ENCODE results near the gene XPO6.
A peak's percentile ranks its signal among the peaks of the same experiment; 100 is the strongest.

Gene XPO6

DNA sequence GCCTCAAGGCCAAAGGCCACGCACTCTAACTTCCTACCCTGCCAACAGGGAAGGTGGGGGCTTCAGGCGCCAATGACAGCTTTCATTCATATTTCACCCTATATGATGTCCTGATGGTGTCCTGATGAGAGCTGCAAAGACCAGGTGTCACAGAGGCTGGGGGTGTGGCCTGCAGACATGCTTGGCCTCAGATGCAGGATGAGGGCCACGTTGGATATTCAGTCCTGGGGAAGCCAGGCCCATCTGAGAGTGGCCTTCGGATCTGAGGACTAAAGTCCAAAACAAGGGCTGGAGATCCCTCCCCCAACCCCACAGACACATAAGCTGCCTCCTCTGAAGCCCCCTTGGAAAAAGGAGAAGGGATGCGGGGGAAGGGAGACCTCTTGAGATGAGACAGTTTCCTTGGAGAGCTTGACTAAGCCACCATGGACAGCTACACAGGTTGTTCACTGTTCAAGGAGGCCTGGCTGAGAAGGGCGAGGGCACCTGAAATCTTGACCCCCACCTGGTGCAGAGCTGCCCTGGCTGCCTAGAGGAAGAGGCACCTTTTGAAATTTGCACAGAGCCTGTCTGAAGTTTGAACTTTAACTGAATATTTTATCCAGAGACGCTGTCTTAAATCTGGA lies 124.0 kb downstream of the XPO6 start:
- DNase-seq = no peak

DNA sequence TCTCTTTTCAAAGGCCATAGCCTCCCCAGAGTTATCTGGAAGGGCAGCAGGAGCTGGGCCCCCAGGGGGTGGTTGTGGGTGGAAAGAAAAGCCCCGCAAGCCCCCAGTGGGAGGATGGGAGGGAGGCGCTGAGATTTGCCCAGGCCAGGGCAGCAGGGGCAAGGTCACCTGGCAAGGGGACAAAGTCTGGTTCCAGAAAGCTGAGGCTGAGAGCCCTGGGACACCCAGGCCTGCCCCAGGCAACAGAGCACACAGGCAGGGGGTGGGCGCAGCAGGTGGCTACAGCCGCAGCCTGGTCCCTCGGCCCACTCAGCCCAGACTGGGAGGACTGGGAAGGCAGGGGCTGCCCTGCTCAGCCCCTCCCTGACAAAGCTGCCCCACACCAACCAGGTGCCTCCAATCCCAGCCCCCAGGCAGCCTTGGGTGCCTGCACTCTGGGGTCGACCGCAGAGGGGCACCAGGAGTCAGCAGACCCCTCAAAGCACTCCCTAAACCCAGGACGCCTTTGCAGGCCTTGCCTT lies 124.6 kb downstream of the XPO6 start:
- no peak for DNase-seq

GRCh38 chr16:28086186-28087139 lies 125.3 kb downstream of the XPO6 start:
- no peak for DNase-seq

DNA sequence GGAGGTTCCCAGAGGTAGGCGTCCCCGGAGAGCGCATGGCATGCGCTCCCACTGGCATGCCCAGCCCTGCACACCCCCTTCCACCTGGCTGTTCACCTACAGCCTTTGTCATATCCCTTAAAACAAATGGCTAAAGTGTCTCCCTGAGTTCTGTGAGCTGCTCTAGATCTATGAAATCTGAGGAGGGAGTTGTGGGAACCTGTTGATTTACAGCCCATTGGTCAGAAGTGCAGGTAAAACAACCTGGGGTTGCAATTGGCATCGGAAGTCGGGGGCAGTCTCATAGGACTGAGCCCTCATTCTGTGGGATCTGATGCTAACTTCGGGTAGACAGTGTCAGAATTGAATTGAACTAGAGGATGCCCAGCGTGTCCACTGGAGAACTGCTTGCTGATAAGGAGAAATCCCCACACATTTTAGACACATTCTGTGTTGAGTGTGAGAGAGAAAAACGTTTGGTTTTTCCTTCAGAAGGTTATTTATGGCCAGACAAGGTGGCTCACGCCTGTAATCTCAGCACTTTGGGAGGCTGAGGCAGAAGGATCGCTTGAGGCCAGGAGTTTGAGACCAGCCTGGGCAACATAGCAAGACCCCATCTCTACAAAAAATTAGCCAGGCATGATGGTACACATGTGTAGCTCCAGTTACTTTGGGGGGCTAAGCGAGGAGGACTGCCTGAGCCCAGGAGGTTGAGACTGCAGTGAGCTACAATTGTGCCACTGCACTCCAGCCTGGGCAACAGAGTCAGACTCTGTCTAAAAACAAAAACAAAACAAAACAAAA lies 126.2 kb downstream of the XPO6 start:
- no peak for DNase-seq

GRCh38 chr16:28084209-28084608 lies 127.6 kb downstream of the XPO6 start:
- DNase-seq = no peak

DNA sequence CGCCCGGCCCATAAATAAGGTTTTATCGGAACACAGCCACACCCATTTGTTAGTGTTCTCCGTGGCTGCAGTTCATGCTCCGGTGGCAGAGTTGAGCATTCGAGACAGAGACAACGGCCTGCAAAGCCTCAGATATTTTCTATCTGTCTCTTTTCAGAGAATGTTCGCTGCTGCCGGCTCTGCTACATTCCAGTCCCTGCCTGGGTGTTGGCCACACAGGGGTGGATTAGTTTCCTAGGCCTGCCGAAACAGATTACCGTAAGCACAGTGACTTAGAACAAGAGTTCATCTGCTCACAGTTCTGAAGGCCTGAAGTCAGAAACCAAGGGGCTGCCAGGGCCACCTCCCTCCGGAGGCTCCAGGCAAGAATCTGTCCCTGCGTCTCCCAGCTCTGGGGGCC lies 129.1 kb downstream of the XPO6 start:
- peak; percentile 51 for DNase-seq

DNA sequence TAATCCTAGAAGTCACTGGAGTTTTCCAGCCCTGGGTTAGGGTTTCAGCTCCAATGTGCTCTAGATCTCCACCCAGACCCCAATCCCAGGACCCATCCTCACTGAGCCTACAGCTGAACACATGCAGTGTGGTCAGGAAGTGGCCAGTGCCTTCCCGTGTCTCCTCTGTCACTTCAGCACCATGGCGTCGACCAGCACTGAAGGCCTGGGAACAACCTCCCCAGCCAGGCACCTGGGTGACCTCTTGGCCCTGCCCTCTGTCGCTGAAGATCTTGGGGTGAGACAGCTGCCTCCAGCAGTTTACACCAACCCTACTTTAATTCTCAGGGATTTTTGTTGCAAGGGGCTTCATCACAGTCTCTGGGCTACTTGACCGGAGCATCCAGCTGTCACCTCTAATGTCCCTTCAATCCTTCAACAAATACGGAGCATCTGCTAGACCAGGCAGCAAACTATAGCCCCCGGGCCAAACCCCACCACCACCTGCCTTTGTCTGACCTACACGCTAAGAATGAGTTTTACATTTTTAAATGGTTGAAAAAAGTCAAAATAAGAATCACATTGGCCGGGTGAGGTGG lies 130.3 kb downstream of the XPO6 start:
- DNase-seq = peak; percentile 90

DNA sequence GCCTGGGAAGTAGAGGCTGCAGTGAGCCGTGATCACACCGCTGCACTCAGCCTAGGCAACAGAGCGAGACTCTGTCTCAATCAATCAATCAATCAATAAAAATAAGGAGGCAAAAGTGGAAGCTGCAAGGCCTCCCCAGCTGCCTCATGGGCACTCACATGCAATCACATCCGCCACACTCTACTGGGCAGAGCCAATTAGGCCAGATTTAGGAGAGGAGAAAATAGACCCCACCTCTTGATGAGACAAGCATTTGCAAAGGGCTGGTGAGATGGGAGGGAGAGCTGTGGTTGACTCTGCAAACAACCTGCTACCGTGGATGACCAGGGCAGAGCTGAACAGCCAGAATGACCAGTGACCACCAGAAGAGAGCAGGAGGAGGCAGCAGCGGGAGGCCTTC lies 133.5 kb downstream of the XPO6 start:
- DNase-seq = no peak

DNA sequence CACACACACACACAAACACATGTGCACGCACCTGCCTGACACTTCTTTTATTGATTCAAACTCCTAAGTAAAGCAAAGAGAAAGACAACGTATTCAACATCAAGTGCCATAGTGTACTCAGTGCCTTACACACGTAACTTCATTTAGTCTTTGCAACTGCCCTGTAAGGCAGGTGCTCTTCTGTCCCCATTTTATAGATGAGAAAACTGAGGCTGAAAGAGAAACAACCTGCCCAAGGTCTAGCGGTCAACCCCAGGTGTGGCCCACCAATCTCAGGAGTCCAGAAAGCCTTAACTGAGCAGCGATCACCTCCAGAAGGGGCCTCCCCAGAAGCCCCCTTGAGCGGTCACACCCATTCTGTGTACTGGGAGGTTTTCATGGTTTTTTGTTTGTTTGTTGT lies 137.9 kb downstream of the XPO6 start:
- DNase-seq = no peak

DNA sequence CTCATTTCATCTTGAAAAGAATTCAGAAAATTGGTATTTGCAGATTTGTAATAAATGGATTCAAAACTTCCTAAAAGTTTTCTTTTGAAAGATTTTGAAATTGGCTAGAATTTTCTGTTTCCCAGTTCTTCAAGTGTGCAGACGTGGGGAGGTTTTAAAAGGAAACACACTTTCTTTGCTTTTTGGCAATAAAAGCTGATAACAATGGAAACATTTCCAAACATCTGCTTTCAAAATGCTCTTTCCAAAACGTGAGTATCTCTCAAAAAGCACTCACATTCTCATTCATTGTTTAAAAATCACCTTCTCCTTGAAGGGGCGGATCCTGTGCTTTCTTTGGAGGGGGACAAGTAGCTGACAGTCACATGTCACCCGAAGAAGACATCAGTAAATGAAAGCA lies 139.7 kb downstream of the XPO6 start:
- no peak for DNase-seq

- DNase-seq = no peak
These were observed 141.6 kb downstream of the XPO6 start for GRCh38 chr16:28069971-28070794.

GRCh38 chr16:28068976-28069375 lies 142.8 kb downstream of the XPO6 start:
- DNase-seq = no peak

DNA sequence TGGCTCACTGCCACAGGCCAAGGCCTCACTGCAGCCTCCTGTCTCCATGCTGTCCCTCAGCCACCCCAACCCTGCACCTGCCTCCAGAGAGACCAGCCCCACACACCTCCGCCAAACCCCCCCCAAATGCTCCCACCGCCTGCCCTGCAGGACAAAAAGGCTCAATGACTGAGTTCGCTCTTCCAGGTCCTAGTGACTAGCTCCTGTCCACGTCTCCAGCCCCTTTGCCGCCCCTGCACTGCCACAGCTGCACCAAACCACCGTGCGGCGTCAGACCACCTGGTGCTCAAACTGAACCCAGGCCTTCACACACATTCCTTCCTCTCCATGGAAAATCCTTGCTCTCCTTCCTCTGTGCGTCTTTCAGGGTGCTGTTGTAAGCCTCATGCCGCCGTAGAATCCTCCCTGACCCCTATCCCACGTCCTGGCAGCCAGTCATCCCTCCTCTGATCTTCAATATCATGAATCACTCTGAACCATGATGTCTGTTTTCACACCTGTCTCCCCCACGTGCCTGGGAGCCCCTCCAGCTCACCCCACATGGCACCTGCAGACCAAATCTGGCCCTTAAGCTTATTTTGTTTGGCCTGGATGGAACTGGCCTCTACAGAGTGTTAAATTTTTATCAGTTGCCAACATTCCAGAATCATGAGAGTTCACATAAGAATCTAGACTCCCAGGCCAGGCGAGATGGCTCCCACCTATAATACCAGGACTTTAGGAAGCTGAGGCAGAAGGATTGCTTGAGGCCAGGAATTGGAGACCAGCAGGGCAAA lies 144.0 kb downstream of the XPO6 start:
- no peak for DNase-seq

DNA sequence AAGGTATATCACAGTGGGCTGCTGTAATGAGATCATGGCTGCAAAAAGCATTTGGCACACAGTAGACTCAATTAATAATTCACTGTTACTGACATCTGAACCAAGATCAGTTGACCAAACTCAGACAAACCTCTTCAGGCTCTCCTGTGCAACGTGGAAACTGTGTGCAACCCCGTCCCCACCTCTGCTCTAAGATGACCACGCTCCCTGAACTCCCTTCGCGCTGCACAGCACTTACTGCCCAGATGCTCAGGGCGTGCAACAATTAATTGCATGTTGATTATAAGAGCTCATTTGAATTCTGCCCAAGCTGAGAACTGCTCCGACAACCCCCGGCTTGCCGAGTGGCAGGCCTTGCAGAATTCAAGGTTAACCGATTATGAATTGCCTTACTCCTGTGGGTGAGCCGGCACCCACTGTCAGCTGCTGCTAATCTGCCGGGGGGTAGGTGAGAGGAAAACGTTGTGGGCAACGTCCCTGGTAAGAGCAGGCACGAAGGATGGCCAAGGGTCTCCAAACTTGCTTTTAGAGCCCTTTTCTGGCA lies 147.0 kb downstream of the XPO6 start:
- no peak for DNase-seq

DNA sequence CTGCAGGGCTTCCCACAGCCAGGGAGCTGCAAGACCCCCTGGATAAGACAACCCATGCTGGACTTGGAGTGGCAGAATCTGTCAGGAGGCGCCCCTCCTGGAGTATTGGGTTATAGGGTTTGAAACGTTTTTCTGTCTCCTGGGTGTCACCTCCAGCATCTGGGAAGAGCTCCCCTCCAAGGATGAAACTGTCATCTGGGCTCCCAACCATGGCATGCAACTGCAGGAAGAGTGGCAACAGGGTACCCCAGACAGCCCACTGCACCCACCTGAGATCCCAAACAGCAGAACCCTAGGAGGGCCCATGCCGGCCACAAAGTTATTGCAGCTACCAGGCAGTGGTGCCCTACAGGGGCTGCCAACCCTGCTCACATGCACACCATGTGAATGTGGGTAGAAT lies 147.6 kb downstream of the XPO6 start:
- no peak for DNase-seq

DNA sequence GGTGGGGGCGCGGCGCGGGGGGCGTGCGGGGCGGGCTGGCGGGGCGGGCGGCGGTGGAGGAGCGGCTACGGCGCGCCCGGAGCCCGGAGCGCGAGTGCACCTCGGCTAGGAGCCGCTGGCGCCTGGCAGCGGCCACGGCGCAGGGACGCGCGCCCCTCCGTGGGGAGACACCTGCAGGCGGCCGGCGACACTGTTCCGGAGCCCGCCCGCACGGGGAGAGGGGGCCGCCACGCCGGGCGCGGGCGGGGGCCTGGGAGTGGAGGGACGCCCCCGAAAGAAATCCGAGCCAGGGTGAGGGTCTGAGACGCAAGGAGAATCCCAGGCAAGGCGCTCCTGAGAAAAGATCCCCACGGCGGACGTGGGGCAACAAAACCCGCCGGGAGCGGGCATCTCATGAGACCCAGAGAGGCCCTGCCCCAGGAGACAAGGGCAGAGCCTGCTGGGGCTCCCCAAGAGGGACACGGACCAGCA lies 148.1 kb downstream of the XPO6 start, which contains the start of gene GSG1L:
Gene GSG1L, minus strand, starts transcription at position 124 of the 471 bp plus-strand sequence. CDS start 290 bp downstream, outside the sequence.
- no peak for DNase-seq

DNA sequence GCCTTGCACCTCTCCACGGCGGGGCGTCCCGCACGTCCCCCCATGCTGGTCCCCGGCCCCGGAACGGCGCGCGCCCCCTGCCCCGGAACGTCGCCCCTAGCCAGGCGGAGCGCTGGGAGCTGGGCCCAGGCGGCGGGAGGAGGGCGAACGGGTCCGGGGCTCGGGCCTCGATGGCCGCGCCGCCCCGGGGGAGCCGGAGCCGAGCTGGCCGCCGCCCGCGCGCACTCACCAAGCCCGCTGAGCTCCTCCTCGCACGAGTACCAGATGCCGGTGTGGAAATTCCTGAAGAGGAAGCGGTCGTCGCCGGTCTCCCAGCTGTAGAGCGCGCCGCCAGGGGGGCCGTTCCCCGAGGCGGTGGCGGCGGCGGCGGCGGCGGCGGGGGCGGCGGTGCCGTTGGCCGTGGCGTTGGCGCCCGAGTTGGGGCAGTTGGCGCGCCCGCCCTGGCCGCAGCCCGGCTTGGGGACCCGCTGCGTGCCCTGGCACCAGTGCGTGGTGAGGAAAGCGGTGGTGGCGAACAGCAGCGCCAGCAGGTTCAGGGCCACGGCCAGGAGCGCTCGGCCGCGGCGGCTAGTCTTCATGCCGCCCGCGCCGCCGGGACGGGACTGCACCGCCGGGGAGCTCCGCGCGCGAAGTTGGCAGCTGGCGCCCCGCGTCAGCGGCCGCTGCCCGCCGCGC lies 148.8 kb downstream of the XPO6 start:
- no peak for DNase-seq

DNA sequence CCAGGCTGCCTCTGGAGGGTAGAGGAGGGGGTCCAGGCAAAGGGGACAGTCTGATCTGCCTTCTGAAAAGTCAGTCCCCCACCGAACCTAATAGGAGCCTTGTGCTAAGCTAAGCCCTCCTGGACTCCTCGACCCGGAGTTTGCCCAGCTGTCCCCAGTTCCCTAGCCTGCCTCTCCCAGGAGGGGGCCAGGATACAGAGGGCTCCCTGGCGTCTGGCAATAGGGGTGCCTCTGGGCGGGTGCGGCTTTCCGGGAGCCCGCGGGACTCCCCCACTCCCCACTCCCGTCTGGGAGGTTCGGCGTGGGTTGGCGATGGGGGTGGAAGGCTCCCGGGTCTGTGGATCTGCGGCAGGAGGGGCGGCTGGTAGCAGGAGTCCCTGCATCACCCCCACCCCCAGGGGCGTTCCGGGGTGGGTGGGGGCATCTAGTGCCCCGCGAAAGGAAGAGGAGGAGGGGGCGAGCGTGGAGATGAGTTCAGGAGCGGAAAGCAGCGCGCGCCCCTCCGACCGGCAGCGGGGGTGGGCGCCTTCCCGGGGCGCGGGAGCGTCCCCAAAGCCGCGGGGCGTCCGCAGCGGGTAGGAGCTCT lies 149.4 kb downstream of the XPO6 start:
- DNase-seq = peak; percentile 27

GRCh38 chr16:28061352-28062101 lies 150.2 kb downstream of the XPO6 start:
- no peak for DNase-seq
